NCI-H1694 treated with DMSO at 0.1 percent for 48 hours (cell line): ENCODE data around the gene EXOC6B.
"Not testable (repeated sequence)": the region's sequence is repeated elsewhere in the genome, so short reads cannot be mapped to it uniquely, and the experiment has no call there.

ENCODE experiments used
- DNase-seq: peaks from one replicate; lab custom pipeline; 2025; lab: John Stamatoyannopoulos, UW

EXOC6B gene

GRCh38 chr2:72543497-72544216, 282.2 kb downstream of the EXOC6B start:
- DNase-seq = no peak

- no peak for DNase-seq
These were observed 286.7 kb downstream of the EXOC6B start for GRCh38 chr2:72539071-72539552.

GRCh38 chr2:72538486-72538885, 287.3 kb downstream of the EXOC6B start:
- no peak for DNase-seq

- not testable (repeated sequence) for DNase-seq
These were observed 290.2 kb downstream of the EXOC6B start for GRCh38 chr2:72535586-72535985.

GRCh38 chr2:72533765-72534164, 292.1 kb downstream of the EXOC6B start:
- DNase-seq = no peak

- no peak for DNase-seq
These were observed 298.4 kb downstream of the EXOC6B start for GRCh38 chr2:72527424-72527823.

GRCh38 chr2:72526623-72527022, 299.2 kb downstream of the EXOC6B start:
- DNase-seq = no peak

GRCh38 chr2:72524071-72524470, 301.8 kb downstream of the EXOC6B start:
- DNase-seq = peak; percentile 14

- no peak for DNase-seq
These were observed 310.1 kb downstream of the EXOC6B start for GRCh38 chr2:72515696-72516095.

- no peak for DNase-seq
These were observed 312.8 kb downstream of the EXOC6B start for GRCh38 chr2:72513011-72513410.

GRCh38 chr2:72512376-72512775, 313.5 kb downstream of the EXOC6B start:
- DNase-seq = no peak

- no peak for DNase-seq
These were observed 313.9 kb downstream of the EXOC6B start for GRCh38 chr2:72511906-72512305.

GRCh38 chr2:72497763-72498162, 328.1 kb downstream of the EXOC6B start:
- no peak for DNase-seq

- no peak for DNase-seq
These were observed 329.4 kb downstream of the EXOC6B start for GRCh38 chr2:72496479-72496878.

- DNase-seq = no peak
These were observed 331.4 kb downstream of the EXOC6B start for GRCh38 chr2:72494392-72494791.

- not testable (repeated sequence) for DNase-seq
These were observed 341.2 kb downstream of the EXOC6B start for GRCh38 chr2:72484622-72485021.

- no peak for DNase-seq
These were observed 342.5 kb downstream of the EXOC6B start for GRCh38 chr2:72483346-72483745.

- no peak for DNase-seq
These were observed 350.6 kb downstream of the EXOC6B start for GRCh38 chr2:72475246-72475645.

GRCh38 chr2:72457801-72458516, 367.9 kb downstream of the EXOC6B start:
- no peak for DNase-seq

GRCh38 chr2:72454189-72454588, 371.6 kb downstream of the EXOC6B start:
- no peak for DNase-seq

- DNase-seq = no peak
These were observed 383.6 kb downstream of the EXOC6B start for GRCh38 chr2:72442270-72442669.

- no peak for DNase-seq
These were observed 385.9 kb downstream of the EXOC6B start for GRCh38 chr2:72439892-72440291.

- DNase-seq = no peak
These were observed 387.5 kb downstream of the EXOC6B start for GRCh38 chr2:72438364-72438763.
